ENCODE measurements around the gene STK39.

DNA sequence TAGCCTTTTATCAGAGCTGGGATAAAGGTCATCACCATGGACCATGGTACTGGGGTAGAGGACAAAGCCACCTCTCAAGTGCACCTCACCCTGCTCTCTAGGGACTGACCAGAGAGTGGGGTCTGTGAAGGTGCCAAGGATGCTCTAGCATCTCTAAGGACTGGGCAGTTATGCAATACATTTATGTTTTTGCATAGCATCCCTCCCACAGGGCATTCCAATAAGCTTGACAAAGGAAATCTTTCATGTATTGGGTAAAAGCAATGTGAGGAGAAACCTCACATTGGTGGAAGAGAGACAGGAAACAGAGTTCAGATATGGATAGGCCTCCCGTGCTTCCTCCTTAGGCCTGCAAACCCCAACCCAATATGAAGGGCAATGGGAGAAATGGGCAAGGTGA is 31.6 kb downstream of the STK39 start:
- TF ChIP-seq JUNB (IDR thresholded peaks at IDR 0.05) (no peak), MYC (IDR thresholded peaks at IDR 0.05; ENCODE audit: borderline replicate concordance, low read length) (no peak), RNF2 (IDR thresholded peaks at IDR 0.05; ENCODE audit: borderline replicate concordance, low read depth) (no peak), RARB (CRISPR knock-in tag; IDR thresholded peaks at IDR 0.05) (no peak), CHD4 (IDR thresholded peaks at IDR 0.05; ENCODE audit: borderline replicate concordance) (no peak), KDM1A (IDR thresholded peaks at IDR 0.05; ENCODE audit: low read depth) (no peak), SMC3 (IDR thresholded peaks at IDR 0.05) (no peak), RFX5 (IDR thresholded peaks at IDR 0.05) (no peak)
- TF ChIP-seq, protein P1, sequence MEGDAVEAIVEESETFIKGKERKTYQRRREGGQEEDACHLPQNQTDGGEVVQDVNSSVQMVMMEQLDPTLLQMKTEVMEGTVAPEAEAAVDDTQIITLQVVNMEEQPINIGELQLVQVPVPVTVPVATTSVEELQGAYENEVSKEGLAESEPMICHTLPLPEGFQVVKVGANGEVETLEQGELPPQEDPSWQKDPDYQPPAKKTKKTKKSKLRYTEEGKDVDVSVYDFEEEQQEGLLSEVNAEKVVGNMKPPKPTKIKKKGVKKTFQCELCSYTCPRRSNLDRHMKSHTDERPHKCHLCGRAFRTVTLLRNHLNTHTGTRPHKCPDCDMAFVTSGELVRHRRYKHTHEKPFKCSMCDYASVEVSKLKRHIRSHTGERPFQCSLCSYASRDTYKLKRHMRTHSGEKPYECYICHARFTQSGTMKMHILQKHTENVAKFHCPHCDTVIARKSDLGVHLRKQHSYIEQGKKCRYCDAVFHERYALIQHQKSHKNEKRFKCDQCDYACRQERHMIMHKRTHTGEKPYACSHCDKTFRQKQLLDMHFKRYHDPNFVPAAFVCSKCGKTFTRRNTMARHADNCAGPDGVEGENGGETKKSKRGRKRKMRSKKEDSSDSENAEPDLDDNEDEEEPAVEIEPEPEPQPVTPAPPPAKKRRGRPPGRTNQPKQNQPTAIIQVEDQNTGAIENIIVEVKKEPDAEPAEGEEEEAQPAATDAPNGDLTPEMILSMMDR (IDR thresholded peaks at IDR 0.05), result no peak
- TF ChIP-seq, protein P2, sequence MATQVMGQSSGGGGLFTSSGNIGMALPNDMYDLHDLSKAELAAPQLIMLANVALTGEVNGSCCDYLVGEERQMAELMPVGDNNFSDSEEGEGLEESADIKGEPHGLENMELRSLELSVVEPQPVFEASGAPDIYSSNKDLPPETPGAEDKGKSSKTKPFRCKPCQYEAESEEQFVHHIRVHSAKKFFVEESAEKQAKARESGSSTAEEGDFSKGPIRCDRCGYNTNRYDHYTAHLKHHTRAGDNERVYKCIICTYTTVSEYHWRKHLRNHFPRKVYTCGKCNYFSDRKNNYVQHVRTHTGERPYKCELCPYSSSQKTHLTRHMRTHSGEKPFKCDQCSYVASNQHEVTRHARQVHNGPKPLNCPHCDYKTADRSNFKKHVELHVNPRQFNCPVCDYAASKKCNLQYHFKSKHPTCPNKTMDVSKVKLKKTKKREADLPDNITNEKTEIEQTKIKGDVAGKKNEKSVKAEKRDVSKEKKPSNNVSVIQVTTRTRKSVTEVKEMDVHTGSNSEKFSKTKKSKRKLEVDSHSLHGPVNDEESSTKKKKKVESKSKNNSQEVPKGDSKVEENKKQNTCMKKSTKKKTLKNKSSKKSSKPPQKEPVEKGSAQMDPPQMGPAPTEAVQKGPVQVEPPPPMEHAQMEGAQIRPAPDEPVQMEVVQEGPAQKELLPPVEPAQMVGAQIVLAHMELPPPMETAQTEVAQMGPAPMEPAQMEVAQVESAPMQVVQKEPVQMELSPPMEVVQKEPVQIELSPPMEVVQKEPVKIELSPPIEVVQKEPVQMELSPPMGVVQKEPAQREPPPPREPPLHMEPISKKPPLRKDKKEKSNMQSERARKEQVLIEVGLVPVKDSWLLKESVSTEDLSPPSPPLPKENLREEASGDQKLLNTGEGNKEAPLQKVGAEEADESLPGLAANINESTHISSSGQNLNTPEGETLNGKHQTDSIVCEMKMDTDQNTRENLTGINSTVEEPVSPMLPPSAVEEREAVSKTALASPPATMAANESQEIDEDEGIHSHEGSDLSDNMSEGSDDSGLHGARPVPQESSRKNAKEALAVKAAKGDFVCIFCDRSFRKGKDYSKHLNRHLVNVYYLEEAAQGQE (IDR thresholded peaks at IDR 0.05), result no peak
- TF ChIP-seq, protein P3, sequence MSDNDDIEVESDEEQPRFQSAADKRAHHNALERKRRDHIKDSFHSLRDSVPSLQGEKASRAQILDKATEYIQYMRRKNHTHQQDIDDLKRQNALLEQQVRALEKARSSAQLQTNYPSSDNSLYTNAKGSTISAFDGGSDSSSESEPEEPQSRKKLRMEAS (IDR thresholded peaks at IDR 0.05), result no peak
- TF ChIP-seq, protein P4, sequence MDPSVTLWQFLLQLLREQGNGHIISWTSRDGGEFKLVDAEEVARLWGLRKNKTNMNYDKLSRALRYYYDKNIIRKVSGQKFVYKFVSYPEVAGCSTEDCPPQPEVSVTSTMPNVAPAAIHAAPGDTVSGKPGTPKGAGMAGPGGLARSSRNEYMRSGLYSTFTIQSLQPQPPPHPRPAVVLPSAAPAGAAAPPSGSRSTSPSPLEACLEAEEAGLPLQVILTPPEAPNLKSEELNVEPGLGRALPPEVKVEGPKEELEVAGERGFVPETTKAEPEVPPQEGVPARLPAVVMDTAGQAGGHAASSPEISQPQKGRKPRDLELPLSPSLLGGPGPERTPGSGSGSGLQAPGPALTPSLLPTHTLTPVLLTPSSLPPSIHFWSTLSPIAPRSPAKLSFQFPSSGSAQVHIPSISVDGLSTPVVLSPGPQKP (IDR thresholded peaks at IDR 0.05; ENCODE audit: low read depth, low read length), result no peak

Measured in A549 (cell line).